A673 (cell line): ENCODE measurements around the gene GMDS.

ENCODE experiments used
- EZH2 ChIP-seq: fragments of 200-600 bp; sonication (generic); IDR thresholded peaks from 2 replicates; pipeline ENCODE4 v1.6.1; 2017; ENCODE audit warnings: borderline replicate concordance, low read depth, mild to moderate bottlenecking, mixed read lengths, antibody characterized with exemption, low read length; ENCODE audit not compliant: poor library complexity, severe bottlenecking
- TF ChIP-seq, protein P1 (sequence below): fragments of 300-800, 200-600 bp; sonication (generic); conservative IDR thresholded peaks from 2 replicates; pipeline ENCODE4 v1.5.1; 2017; ENCODE audit warnings: low read depth, mild to moderate bottlenecking, antibody characterized with exemption, low read length, moderate library complexity, mixed read lengths

DNA sequence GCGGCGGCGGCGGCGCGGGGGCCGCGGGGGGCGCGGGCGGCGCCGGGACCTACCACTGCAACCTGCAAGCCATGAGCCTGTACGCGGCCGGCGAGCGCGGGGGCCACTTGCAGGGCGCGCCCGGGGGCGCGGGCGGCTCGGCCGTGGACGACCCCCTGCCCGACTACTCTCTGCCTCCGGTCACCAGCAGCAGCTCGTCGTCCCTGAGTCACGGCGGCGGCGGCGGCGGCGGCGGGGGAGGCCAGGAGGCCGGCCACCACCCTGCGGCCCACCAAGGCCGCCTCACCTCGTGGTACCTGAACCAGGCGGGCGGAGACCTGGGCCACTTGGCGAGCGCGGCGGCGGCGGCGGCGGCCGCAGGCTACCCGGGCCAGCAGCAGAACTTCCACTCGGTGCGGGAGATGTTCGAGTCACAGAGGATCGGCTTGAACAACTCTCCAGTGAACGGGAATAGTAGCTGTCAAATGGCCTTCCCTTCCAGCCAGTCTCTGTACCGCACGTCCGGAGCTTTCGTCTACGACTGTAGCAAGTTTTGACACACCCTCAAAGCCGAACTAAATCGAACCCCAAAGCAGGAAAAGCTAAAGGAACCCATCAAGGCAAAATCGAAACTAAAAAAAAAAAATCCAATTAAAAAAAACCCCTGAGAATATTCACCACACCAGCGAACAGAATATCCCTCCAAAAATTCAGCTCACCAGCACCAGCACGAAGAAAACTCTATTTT is 633.7 kb downstream of the GMDS start:
- TF ChIP-seq EZH2 = no peak
- TF ChIP-seq, protein P1, sequence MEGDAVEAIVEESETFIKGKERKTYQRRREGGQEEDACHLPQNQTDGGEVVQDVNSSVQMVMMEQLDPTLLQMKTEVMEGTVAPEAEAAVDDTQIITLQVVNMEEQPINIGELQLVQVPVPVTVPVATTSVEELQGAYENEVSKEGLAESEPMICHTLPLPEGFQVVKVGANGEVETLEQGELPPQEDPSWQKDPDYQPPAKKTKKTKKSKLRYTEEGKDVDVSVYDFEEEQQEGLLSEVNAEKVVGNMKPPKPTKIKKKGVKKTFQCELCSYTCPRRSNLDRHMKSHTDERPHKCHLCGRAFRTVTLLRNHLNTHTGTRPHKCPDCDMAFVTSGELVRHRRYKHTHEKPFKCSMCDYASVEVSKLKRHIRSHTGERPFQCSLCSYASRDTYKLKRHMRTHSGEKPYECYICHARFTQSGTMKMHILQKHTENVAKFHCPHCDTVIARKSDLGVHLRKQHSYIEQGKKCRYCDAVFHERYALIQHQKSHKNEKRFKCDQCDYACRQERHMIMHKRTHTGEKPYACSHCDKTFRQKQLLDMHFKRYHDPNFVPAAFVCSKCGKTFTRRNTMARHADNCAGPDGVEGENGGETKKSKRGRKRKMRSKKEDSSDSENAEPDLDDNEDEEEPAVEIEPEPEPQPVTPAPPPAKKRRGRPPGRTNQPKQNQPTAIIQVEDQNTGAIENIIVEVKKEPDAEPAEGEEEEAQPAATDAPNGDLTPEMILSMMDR = no peak
